Neural crest cell (in vitro differentiated cells): ENCODE data around the gene CEP89. TPM values are rescaled to one million over a fixed set of nuclear protein-coding genes. Genes with fewer than 3 reads are reported as not detected.
"Not testable (repeated sequence)": the region's sequence is repeated elsewhere in the genome, so short reads cannot be mapped to it uniquely, and the experiment has no call there.

Experiments used
- DNase-seq: peaks from one replicate; pipeline ENCODE4 v3.0.0; 2021; ENCODE audit warnings: low read depth, mixed read lengths, low spot score
- H3K27ac Mint-ChIP-seq: one replicate; pipeline ENCODE4 v1.8.0; 2021; ENCODE audit warnings: mild to moderate bottlenecking, mixed read lengths; ENCODE audit not compliant: unreplicated experiment
- H3K27me3 Mint-ChIP-seq: 2 replicates; pipeline ENCODE4 v1.8.0; 2021; ENCODE audit warnings: low read depth, mild to moderate bottlenecking, mixed read lengths
- H3K36me3 Mint-ChIP-seq: 2 replicates; pipeline ENCODE4 v1.8.0; 2021; ENCODE audit warnings: low read depth, mild to moderate bottlenecking, mixed read lengths
- H3K4me1 Mint-ChIP-seq: 2 replicates; pipeline ENCODE4 v1.8.0; 2021; ENCODE audit warnings: mixed read lengths
- H3K4me3 Mint-ChIP-seq: one replicate; pipeline ENCODE4 v1.8.0; 2021; ENCODE audit warnings: mild to moderate bottlenecking, mixed read lengths
- H3K9me3 Mint-ChIP-seq: 2 replicates; pipeline ENCODE4 v1.8.0; 2021; ENCODE audit warnings: mixed read lengths
- CTCF ChIP-seq: fragments of 200-600 bp; sonication (generic); conservative IDR thresholded peaks from 2 replicates; pipeline ENCODE4 v1.5.0; 2021; ENCODE audit warnings: antibody characterized with exemption, mild to moderate bottlenecking
- total RNA-seq: library from RNA; stranded (reverse); gene quantifications from 2 replicates; pipeline ENCODE4 v1.2.1, GENCODE V29; 2021

Gene CEP89
- total RNA-seq, 1 donor from 2014 or later = 50.8 TPM

GRCh38 chr19:32869966-32870573, 101.7 kb downstream of the CEP89 start:
- Mint-ChIP-seq H3K4me3 (no peak overlapping the region), H3K27ac (no peak overlapping the region), H3K27me3 (no peaks in the 10 kb centered on the region), H3K36me3 (no peaks in the 10 kb centered on the region), H3K9me3 (no peaks in the 10 kb centered on the region), H3K4me1 (no peaks in the 10 kb centered on the region)
- no peak for TF ChIP-seq CTCF
- no peak for DNase-seq

- no peak for DNase-seq
- H3K36me3 Mint-ChIP-seq = no peaks in the 10 kb centered on the region
- no peak for TF ChIP-seq CTCF
- no peaks in the 10 kb centered on the region for H3K27me3 Mint-ChIP-seq
- H3K9me3 Mint-ChIP-seq = no peaks in the 10 kb centered on the region
- no peak within 1 kb of the TSS for H3K4me3 Mint-ChIP-seq
- no peaks in the 10 kb centered on the region for H3K4me1 Mint-ChIP-seq
- no peak within 1 kb of the TSS for H3K27ac Mint-ChIP-seq
These were observed 102.3 kb downstream of the CEP89 start, which contains the start of gene SLC7A9 for GRCh38 chr19:32869369-32869965. TSS of gene SLC7A9 (minus strand) at chr19:32869767. CDS start at chr19:32868534, 1,233 bp downstream.

- TF ChIP-seq CTCF = no peak
- H3K27ac Mint-ChIP-seq = no peak overlapping the region
- H3K27me3 Mint-ChIP-seq = no peaks in the 10 kb centered on the region
- DNase-seq = no peak
- no peaks in the 10 kb centered on the region for H3K36me3 Mint-ChIP-seq
- H3K4me3 Mint-ChIP-seq = no peak overlapping the region
- no peaks in the 10 kb centered on the region for H3K9me3 Mint-ChIP-seq
- no peaks in the 10 kb centered on the region for H3K4me1 Mint-ChIP-seq
These were observed 103.4 kb downstream of the CEP89 start for GRCh38 chr19:32868206-32868950.

- not testable (repeated sequence) for H3K27me3 Mint-ChIP-seq, H3K27ac Mint-ChIP-seq, H3K4me3 Mint-ChIP-seq, H3K36me3 Mint-ChIP-seq, H3K9me3 Mint-ChIP-seq, H3K4me1 Mint-ChIP-seq, DNase-seq
These were observed 104.3 kb downstream of the CEP89 start for GRCh38 chr19:32867436-32867835.

- Mint-ChIP-seq H3K27ac (no peak overlapping the region), H3K27me3 (no peaks in the 10 kb centered on the region), H3K9me3 (no peaks in the 10 kb centered on the region), H3K4me1 (no peaks in the 10 kb centered on the region), H3K4me3 (no peak overlapping the region), H3K36me3 (no peaks in the 10 kb centered on the region)
- no peak for TF ChIP-seq CTCF
- no peak for DNase-seq
These were observed 105.0 kb downstream of the CEP89 start for GRCh38 chr19:32866564-32867265.
